ENCODE data around the gene IMMP2L.

DNA sequence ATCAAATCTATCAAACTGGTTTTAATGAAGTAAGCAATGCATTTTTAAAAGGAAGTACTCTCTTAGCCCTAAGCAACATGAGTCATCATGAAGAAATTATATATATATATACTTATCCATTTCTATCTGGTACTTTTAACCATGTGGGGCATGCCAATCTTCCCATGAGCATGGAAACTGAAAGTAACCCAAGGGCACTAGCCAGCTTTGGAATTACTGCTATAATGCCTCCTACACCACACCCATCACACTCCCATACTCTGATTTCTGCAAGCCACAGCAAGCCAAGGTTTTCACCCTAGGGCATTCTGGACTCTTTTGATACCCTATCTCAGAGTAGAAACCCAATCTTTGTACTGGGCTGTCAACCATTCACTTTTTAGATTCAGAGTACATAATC lies 204.6 kb downstream of the IMMP2L start:
- TF ChIP-seq, protein P1, sequence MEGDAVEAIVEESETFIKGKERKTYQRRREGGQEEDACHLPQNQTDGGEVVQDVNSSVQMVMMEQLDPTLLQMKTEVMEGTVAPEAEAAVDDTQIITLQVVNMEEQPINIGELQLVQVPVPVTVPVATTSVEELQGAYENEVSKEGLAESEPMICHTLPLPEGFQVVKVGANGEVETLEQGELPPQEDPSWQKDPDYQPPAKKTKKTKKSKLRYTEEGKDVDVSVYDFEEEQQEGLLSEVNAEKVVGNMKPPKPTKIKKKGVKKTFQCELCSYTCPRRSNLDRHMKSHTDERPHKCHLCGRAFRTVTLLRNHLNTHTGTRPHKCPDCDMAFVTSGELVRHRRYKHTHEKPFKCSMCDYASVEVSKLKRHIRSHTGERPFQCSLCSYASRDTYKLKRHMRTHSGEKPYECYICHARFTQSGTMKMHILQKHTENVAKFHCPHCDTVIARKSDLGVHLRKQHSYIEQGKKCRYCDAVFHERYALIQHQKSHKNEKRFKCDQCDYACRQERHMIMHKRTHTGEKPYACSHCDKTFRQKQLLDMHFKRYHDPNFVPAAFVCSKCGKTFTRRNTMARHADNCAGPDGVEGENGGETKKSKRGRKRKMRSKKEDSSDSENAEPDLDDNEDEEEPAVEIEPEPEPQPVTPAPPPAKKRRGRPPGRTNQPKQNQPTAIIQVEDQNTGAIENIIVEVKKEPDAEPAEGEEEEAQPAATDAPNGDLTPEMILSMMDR (IDR thresholded peaks at IDR 0.05) = no peak
- TF ChIP-seq POLR2A (IDR thresholded peaks at IDR 0.05) = no peak

All from body of pancreas (tissue), 4 donors.